GM12865 (cell line): Measurements from ENCODE around the gene PPP3CB.

ENCODE experiments used
- DNase-seq: peaks from one replicate; pipeline ENCODE4 v3.0.0; 2010; ENCODE audit warnings: low read depth
- H3K4me3 ChIP-seq: 2 replicates; pipeline ENCODE4 v1.5.1; 2011; ENCODE audit warnings: mild to moderate bottlenecking, low read depth, low read length, control low read depth
- TF ChIP-seq, protein P1 (sequence below): IDR thresholded peaks from 2 replicates; pipeline ENCODE4 v1.5.1; 2011; ENCODE audit warnings: low read length, control low read depth, low read depth, inconsistent platforms; ENCODE audit not compliant: insufficient read depth; ENCODE audit errors: missing control alignments

Gene PPP3CB

DNA sequence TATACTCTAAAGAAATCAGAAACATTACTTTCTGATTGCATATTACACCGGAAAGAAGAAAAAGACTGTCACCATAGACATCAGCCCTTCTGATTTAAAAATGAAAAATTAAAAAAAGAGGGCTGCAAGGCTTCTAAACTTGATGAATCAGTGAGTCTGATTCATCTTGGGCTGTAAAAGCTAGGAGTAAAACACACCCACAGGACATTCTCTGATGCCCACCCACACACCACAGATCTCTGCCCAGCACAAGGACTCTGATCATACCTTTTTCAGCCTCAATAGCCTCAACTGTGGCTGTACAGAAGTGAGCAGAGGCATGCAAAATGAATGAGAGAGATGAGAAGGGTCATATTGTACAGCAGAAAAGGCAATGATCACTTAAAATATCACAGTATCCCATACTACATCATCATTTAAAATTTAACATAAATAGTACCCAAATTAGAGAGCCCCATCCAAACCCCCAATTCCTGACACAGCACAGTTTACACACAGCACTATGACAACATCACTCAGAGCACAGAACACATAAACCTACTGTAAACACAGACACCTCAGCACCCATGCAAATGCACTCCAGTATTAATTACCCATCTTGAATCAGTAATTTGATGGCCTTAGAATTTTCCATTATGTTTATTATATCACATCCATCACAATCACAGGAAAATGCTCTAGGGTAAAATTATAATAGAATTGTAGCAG lies 56.1 kb downstream of the PPP3CB start:
- H3K4me3 ChIP-seq, result no peak overlapping the region
- DNase-seq, result no peak
- TF ChIP-seq, protein P1, sequence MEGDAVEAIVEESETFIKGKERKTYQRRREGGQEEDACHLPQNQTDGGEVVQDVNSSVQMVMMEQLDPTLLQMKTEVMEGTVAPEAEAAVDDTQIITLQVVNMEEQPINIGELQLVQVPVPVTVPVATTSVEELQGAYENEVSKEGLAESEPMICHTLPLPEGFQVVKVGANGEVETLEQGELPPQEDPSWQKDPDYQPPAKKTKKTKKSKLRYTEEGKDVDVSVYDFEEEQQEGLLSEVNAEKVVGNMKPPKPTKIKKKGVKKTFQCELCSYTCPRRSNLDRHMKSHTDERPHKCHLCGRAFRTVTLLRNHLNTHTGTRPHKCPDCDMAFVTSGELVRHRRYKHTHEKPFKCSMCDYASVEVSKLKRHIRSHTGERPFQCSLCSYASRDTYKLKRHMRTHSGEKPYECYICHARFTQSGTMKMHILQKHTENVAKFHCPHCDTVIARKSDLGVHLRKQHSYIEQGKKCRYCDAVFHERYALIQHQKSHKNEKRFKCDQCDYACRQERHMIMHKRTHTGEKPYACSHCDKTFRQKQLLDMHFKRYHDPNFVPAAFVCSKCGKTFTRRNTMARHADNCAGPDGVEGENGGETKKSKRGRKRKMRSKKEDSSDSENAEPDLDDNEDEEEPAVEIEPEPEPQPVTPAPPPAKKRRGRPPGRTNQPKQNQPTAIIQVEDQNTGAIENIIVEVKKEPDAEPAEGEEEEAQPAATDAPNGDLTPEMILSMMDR, result no peak

DNA sequence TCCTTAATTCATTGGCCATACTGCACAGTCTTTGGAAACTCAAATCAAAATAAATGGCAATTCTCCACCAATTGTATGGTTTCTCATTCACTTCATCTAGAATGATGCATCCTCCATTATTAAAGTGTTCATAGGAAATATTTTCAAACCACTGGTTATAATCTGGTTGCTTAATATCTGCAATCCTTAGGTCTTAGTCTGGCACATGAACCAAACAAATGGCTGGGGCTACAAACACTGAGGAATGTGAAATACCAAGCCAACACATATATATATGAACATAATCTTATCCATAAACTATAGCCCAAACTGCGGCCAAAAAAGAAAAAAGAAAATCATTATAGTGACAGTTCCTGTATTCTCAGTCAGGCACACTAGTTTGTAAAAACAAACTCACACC lies 56.8 kb downstream of the PPP3CB start:
- H3K4me3 ChIP-seq, result no peak overlapping the region
- DNase-seq, result no peak
- TF ChIP-seq, protein P1, result no peak

DNA sequence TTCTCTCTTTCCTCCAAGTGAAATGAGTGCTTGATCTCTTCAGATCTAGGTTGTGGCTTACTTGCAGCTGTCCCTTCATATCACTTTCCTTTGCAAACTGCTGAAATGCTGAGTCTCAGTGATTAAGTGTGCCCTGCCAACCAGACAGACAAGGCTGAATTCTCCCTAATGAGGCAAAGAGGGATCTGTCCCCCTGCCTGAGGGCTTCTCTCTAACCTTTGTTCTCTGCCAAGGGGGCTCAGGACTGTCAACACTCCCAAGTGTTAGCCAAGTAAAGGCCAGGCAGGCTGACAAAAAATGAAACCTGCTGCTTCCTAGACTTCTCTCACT lies 62.3 kb downstream of the PPP3CB start, which contains the start of gene MSS51:
Gene MSS51, minus strand, starts transcription at position 24 of the 330 bp plus-strand sequence. CDS start 5,277 bp downstream, outside the sequence.
- TF ChIP-seq, protein P1, result no peak
- no peak for DNase-seq
- H3K4me3 ChIP-seq, result no peak within 1 kb of the TSS

DNA sequence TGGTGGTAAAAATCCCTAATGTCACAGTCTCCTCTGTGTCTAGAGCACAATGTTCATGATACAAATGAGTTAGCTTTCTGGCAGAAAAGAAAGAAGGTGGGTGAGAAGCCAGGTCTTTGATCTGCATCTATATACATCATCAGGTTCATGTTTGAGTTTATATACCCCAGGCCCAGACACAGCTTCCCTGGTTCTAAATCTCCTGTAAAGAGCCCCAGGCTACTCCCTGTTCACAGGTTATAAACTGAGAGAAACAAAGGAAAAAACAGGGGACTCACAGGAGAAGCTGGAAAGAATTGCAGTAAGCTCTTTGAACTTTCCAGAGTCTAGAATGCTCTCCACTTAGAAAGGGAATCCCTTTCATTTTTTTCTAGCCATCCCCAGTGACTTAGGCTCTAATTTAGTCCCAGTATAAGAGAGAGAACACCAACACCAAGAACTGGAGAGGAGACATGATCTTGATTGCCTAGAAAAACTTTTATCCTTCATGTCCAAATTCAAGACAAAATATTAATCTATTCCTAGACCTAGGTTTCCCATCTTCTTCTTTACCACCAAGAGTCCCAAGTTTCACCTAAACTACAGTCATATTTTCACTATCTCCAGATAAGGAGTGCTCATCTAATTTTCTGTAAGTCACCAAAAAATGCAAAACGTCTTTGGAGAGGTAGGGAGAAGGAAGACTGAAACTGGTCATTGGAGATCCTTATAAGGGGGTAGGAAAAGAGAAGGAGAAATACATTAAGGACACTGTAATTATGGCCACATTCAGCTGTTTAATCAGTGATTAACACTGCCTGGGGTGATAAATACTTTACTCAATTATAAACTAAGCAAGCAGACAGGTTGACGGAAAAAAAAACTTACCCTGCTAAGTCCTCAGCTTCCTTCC lies 62.9 kb downstream of the PPP3CB start:
- TF ChIP-seq, protein P1, result no peak
- DNase-seq, result no peak
- H3K4me3 ChIP-seq, result no peak overlapping the region

DNA sequence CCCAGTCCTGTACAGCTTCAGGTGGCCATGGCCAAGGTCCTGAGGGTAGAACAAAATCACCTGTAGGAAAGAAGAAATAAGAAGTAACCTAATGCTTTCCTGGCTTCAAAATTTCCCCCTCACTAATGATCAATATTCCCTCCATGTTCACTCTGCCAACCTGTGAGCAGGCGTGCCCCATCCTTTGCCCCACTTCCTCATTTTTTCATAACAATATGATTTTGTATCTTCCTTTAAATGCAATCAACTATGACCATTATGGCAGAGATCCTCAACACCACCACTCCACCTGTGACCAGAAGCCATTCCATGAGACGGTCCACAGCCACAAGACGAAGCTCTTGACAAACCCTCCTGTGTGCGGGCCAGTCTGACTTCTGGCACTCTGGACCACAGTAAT lies 69.5 kb downstream of the PPP3CB start:
- no peak overlapping the region for H3K4me3 ChIP-seq
- DNase-seq, result no peak
- TF ChIP-seq, protein P1, result no peak

DNA sequence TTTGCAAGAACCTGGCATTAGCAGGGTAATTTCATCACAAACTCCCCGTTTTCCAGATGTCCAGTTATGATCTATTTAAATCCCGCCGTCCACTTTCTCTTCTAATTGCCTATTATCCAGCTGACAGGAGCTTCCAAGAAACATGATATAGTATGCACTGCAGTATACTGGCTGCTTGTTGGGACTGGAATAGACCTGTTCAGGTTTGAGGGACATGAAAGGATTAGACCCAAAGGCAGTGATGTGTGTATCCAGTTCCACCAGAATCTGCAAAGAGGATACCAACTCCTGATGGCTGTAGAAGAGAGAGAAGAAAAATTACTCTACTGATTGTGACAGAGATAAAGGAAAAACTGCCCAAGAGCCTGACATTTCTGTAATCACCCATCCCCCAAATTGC lies 71.3 kb downstream of the PPP3CB start:
- DNase-seq, result no peak
- TF ChIP-seq, protein P1, result no peak
- H3K4me3 ChIP-seq, result no peak overlapping the region
